Parathyroid adenoma (tissue), 2 donors: ENCODE results near the gene TIMM22.

Experiments used
- H2AFZ ChIP-seq: fragments of 300-600 bp; sonication (generic); one replicate; pipeline ENCODE4 v1.7.0; 2017; ENCODE audit warnings: antibody characterized with exemption, mild to moderate bottlenecking
- H3K27ac ChIP-seq: fragments of 300-600 bp; sonication (generic); one replicate; pipeline ENCODE4 v1.7.0; 2017
- H3K27me3 ChIP-seq: fragments of 300-600 bp; sonication (generic); one replicate; pipeline ENCODE4 v1.7.0; 2017; ENCODE audit warnings: low read length; ENCODE audit not compliant: control insufficient read depth, insufficient read depth
- H3K36me3 ChIP-seq: fragments of 300-600 bp; sonication (generic); one replicate; pipeline ENCODE4 v1.7.0; 2017; ENCODE audit warnings: low read length; ENCODE audit not compliant: control insufficient read depth, insufficient read depth
- H3K4me1 ChIP-seq: fragments of 300-600 bp; sonication (generic); one replicate; pipeline ENCODE4 v1.7.0; 2017; ENCODE audit warnings: control low read depth
- H3K4me2 ChIP-seq: fragments of 300-600 bp; sonication (generic); one replicate; pipeline ENCODE4 v1.7.0; 2017; ENCODE audit warnings: low read length
- H3K4me3 ChIP-seq: fragments of 300-600 bp; sonication (generic); one replicate; pipeline ENCODE4 v1.7.0; 2017; ENCODE audit warnings: low read depth, low read length
- H3K79me2 ChIP-seq: fragments of 300-600 bp; sonication (generic); one replicate; pipeline ENCODE4 v1.7.0; 2017; ENCODE audit warnings: control low read depth
- H3K9ac ChIP-seq: fragments of 300-600 bp; sonication (generic); one replicate; pipeline ENCODE4 v1.7.0; 2017; ENCODE audit warnings: mild to moderate bottlenecking
- H3K9me3 ChIP-seq: fragments of 300-600 bp; sonication (generic); one replicate; pipeline ENCODE4 v1.7.0; 2017; ENCODE audit warnings: low read length; ENCODE audit not compliant: control insufficient read depth
- TF ChIP-seq, protein P1 (sequence below): fragments of 300-600 bp; sonication (generic); IDR thresholded peaks from one replicate; pipeline ENCODE4 v1.7.0; 2017; ENCODE audit warnings: antibody characterized with exemption, mild to moderate bottlenecking
- donor health status: primary hyperparathyroidism.

Gene TIMM22

GRCh38 chr17:953767-954166, 43.2 kb upstream of the TIMM22 start:
- TF ChIP-seq, protein P1, sequence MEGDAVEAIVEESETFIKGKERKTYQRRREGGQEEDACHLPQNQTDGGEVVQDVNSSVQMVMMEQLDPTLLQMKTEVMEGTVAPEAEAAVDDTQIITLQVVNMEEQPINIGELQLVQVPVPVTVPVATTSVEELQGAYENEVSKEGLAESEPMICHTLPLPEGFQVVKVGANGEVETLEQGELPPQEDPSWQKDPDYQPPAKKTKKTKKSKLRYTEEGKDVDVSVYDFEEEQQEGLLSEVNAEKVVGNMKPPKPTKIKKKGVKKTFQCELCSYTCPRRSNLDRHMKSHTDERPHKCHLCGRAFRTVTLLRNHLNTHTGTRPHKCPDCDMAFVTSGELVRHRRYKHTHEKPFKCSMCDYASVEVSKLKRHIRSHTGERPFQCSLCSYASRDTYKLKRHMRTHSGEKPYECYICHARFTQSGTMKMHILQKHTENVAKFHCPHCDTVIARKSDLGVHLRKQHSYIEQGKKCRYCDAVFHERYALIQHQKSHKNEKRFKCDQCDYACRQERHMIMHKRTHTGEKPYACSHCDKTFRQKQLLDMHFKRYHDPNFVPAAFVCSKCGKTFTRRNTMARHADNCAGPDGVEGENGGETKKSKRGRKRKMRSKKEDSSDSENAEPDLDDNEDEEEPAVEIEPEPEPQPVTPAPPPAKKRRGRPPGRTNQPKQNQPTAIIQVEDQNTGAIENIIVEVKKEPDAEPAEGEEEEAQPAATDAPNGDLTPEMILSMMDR = no peak
- no peaks in the 10 kb centered on the region for H3K79me2 ChIP-seq

DNA sequence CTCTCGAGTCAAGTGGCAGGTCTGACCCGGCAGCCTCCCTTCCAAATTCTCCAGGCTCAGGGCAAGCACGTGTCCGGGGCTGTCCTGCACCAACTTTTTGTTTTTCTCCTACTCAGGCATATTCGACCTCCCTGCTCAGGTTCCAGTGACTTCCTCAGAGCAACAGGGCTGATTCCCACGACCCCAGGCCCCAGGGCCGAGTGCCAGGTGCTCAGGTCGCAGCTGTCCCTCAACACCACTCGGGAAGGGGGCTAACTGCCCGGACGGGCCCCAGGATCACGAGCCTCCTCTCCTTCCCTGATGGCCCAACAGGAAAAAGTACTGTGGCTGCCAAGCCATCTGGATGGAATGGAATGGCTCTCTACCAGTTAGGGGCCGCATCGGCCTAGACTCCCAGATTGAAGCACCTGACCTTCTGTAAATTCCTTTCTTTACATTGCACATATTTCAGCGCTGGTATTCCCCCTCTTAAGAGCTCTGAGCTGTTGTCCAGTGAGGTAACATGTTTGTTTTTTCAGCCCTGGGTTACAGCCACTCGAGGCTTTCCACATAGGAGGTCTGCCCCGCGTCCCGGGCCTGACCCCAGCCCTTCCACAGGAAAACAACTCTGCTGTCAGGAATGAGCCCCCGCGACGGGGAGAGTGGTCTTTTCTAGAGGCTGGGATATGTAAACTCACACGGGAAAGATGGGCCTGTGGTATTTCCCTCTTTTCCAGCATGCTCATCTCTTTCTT, 42.3 kb upstream of the TIMM22 start:
- no peaks in the 10 kb centered on the region for H3K36me3 ChIP-seq
- H3K4me3 ChIP-seq = no peak overlapping the region
- H3K79me2 ChIP-seq = no peaks in the 10 kb centered on the region
- no peak overlapping the region for H3K4me2 ChIP-seq
- no peaks in the 10 kb centered on the region for H3K27me3 ChIP-seq
- H2AFZ ChIP-seq = no peak overlapping the region
- H3K27ac ChIP-seq = no peak overlapping the region
- H3K9me3 ChIP-seq = no peaks in the 10 kb centered on the region
- TF ChIP-seq, protein P1 = no peak
- H3K4me1 ChIP-seq = peaks cover 5% of the 10 kb centered on the region
- H3K9ac ChIP-seq = no peak overlapping the region

More at GRCh38 chr17:953767-954166, 43.2 kb upstream of the TIMM22 start:
- Histone ChIP-seq H3K27ac (no peak overlapping the region), H3K36me3 (no peaks in the 10 kb centered on the region), H3K4me2 (no peak overlapping the region), H3K4me1 (peaks cover 5% of the 10 kb centered on the region), H3K4me3 (no peak overlapping the region), H2AFZ (no peak overlapping the region), H3K9ac (no peak overlapping the region), H3K9me3 (no peaks in the 10 kb centered on the region), H3K27me3 (no peaks in the 10 kb centered on the region)

DNA sequence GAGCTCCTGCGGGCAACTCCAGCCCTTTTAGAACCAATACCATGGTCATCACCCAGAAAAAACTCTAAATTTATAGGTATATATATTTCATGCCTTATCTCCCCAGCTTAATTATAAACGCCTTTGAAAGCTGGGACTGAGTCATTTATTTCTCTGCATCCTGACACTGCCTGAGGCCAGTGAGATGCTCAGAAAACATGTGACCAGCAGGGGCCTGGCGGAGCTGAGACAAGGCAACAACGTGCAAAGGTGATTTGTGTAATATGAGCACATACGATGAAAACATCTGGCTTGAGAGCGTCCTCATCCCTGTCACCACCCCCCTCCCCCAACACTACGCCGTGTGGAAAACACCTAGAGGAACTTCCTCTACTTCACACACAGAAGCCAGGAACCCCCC, 40.0 kb upstream of the TIMM22 start:
- Histone ChIP-seq H3K27me3 (no peaks in the 10 kb centered on the region), H3K9me3 (no peaks in the 10 kb centered on the region), H3K79me2 (no peaks in the 10 kb centered on the region), H2AFZ (no peak overlapping the region), H3K4me3 (no peak overlapping the region), H3K36me3 (no peaks in the 10 kb centered on the region), H3K9ac (no peak overlapping the region), H3K4me2 (no peak overlapping the region), H3K27ac (no peak overlapping the region), H3K4me1 (peaks cover 5% of the 10 kb centered on the region)
- TF ChIP-seq, protein P1 = no peak

GRCh38 chr17:957856-958421, 39.0 kb upstream of the TIMM22 start:
- no peaks in the 10 kb centered on the region for H3K36me3 ChIP-seq
- no peak overlapping the region for H3K4me3 ChIP-seq
- H3K9me3 ChIP-seq = no peaks in the 10 kb centered on the region
- no peak overlapping the region for H3K27ac ChIP-seq
- H3K27me3 ChIP-seq = no peaks in the 10 kb centered on the region
- no peaks in the 10 kb centered on the region for H3K79me2 ChIP-seq
- no peak overlapping the region for H2AFZ ChIP-seq
- H3K4me1 ChIP-seq = peaks cover 5% of the 10 kb centered on the region
- no peak overlapping the region for H3K4me2 ChIP-seq
- H3K9ac ChIP-seq = no peak overlapping the region
- TF ChIP-seq, protein P1 = no peak
